Mammary epithelial cell (primary cell): ENCODE measurements around the gene DYNC1H1.

Experiments
- CTCF ChIP-seq, 2 donors: IDR thresholded peaks in 1 of 2; conservative IDR thresholded peaks in 1 of 2; 2 replicates each; pipeline ENCODE4 v1.5.1; 2011 to 2012; ENCODE audit warnings: inconsistent platforms in 2 of 2, low read length in 2 of 2, mild to moderate bottlenecking in 2 of 2, control low read depth in 1 of 2, low read depth in 1 of 2; ENCODE audit not compliant: insufficient read depth in 1 of 2; ENCODE audit errors: extremely low read depth in 1 of 2
- EZH2 ChIP-seq: IDR thresholded peaks from 2 replicates; pipeline ENCODE4 v1.6.1; 2012; ENCODE audit warnings: low read length, inconsistent platforms, borderline replicate concordance

- TF ChIP-seq EZH2: no peak
- no peak for TF ChIP-seq CTCF (conservative IDR thresholded peaks at IDR 0.05 in 1 of 2, IDR thresholded peaks at IDR 0.05 in 1 of 2; ENCODE audit: extremely low read depth in 1 of 2, insufficient read depth in 1 of 2, low read depth in 1 of 2, low read length in 2 of 2)
These were observed 126.3 kb downstream of the DYNC1H1 start for GRCh38 chr14:102090713-102091112.
